Lung (tissue), 12 donors: ENCODE measurements around the gene DYRK1A. TPM values are rescaled to one million over a fixed set of nuclear protein-coding genes. Genes with fewer than 3 reads are reported as not detected.

Experiments
- ATAC-seq: fragments of 200-7000 bp; cut with Tn5 transposase; one replicate; pipeline ENCODE4 v1.9.1; 2020; ENCODE audit warnings: moderate number of reproducible peaks; ENCODE audit not compliant: insufficient read depth, low FRiP score
- DNase-seq, 3 donors: peaks; one replicate each; pipeline ENCODE4 v3.0.0-alpha.2; 2013 to 2017
- H3K27ac ChIP-seq, 2 donors: one replicate each; pipeline ENCODE4 v1.5.1; 2013; ENCODE audit warnings: mild to moderate bottlenecking in 2 of 2, moderate library complexity in 2 of 2, control low read depth in 1 of 2, inconsistent platforms in 1 of 2, low read depth in 1 of 2, low read length in 1 of 2
- H3K27me3 ChIP-seq, 3 donors: one replicate each; pipeline ENCODE4 v1.5.1; 2013; ENCODE audit warnings: low read length in 2 of 3; ENCODE audit not compliant: control insufficient read depth in 3 of 3, insufficient read depth in 3 of 3
- H3K36me3 ChIP-seq, 4 donors: one replicate each; pipeline ENCODE4 v1.5.1; 2013; ENCODE audit warnings: low read length in 4 of 4, mild to moderate bottlenecking in 1 of 4, moderate library complexity in 1 of 4; ENCODE audit not compliant: control insufficient read depth in 4 of 4, insufficient read depth in 4 of 4
- H3K4me1 ChIP-seq, 5 donors: one replicate each; pipeline ENCODE4 v1.5.1; 2013; ENCODE audit warnings: low read length in 5 of 5, mild to moderate bottlenecking in 2 of 5, moderate library complexity in 1 of 5; ENCODE audit not compliant: control insufficient read depth in 5 of 5, insufficient read depth in 5 of 5
- H3K4me3 ChIP-seq: one replicate; pipeline ENCODE4 v1.5.1; 2013; ENCODE audit warnings: mild to moderate bottlenecking, control low read depth, moderate library complexity
- H3K9ac ChIP-seq, 2 donors: one replicate each; pipeline ENCODE4 v1.5.1; 2013; ENCODE audit warnings: low read length in 2 of 2, control low read depth in 1 of 2; ENCODE audit not compliant: insufficient read depth in 1 of 2
- H3K9me3 ChIP-seq, 4 donors: one replicate each; pipeline ENCODE4 v1.5.1; 2013; ENCODE audit warnings: low read length in 3 of 4, mild to moderate bottlenecking in 1 of 4, moderate library complexity in 1 of 4; ENCODE audit not compliant: control insufficient read depth in 4 of 4, insufficient read depth in 3 of 4
- WGBS, 2 donors: extraction: QIAGEN DNeasy Blood & Tissue Kit; methylation state at CpG; one replicate each; pipeline ENCODE4 v1.1.7; 2013; 5-methylcytosine and 5-hydroxymethylcytosine counted together
- polyA plus RNA-seq, 2 donors: library from polyadenylated mRNA; stranded (reverse); fragments of 200-250 nt; gene quantifications; one replicate each; pipeline ENCODE4 v1.2.1, GENCODE V29; 2013
- total RNA-seq, 2 donors: library from RNA; depleted of rRNA in 1 of 2; stranded (reverse); fragments of >200 nt in 1 of 2; gene quantifications; one replicate each; pipeline ENCODE4 v1.2.1, GENCODE V29; 2014 to 2021
- TF ChIP-seq, protein P1 (sequence below): IDR thresholded peaks from 2 replicates; pipeline ENCODE4 v1.5.1; 2012; ENCODE audit warnings: mild to moderate bottlenecking; ENCODE audit errors: control extremely low read depth, extremely low read depth
- donor health status: control.
- donor health status: control.
- donor health status: Bipolar disorder and iron deficiency.
- donor health status: healthy.
- donor health status: DM: yes; HTN: yes; CAD: no.

The DYRK1A gene
- total and polyA plus RNA-seq, 4 donors: 22.1 to 149 (median 43.3) TPM

- ATAC-seq (no peak), DNase-seq (no peak)
- Histone ChIP-seq H3K4me1 (no peaks in the 10 kb centered on the region), H3K4me3 (no peak overlapping the region), H3K9ac (no peak overlapping the region), H3K9me3 (no peaks in the 10 kb centered on the region), H3K36me3 (peaks cover 10 to 28% (median 16%) of the 10 kb centered on the region in 4 donors), H3K27me3 (no peaks in the 10 kb centered on the region), H3K27ac (no peak overlapping the region)
- WGBS, 2 donors: 82 to 89% methylated on average over 7 of the region's 7 CpGs
- TF ChIP-seq, protein P1, sequence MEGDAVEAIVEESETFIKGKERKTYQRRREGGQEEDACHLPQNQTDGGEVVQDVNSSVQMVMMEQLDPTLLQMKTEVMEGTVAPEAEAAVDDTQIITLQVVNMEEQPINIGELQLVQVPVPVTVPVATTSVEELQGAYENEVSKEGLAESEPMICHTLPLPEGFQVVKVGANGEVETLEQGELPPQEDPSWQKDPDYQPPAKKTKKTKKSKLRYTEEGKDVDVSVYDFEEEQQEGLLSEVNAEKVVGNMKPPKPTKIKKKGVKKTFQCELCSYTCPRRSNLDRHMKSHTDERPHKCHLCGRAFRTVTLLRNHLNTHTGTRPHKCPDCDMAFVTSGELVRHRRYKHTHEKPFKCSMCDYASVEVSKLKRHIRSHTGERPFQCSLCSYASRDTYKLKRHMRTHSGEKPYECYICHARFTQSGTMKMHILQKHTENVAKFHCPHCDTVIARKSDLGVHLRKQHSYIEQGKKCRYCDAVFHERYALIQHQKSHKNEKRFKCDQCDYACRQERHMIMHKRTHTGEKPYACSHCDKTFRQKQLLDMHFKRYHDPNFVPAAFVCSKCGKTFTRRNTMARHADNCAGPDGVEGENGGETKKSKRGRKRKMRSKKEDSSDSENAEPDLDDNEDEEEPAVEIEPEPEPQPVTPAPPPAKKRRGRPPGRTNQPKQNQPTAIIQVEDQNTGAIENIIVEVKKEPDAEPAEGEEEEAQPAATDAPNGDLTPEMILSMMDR: no peak
Measured at GRCh38 chr21:37490084-37490483, 123.5 kb downstream of the DYRK1A start.

- Histone ChIP-seq H3K4me3 (no peak overlapping the region), H3K4me1 (no peaks in the 10 kb centered on the region), H3K27me3 (no peaks in the 10 kb centered on the region), H3K9me3 (peaks cover 0 to 3% (median under 1%) of the 10 kb centered on the region in 4 donors), H3K36me3 (peaks cover 6 to 35% (median 13%) of the 10 kb centered on the region in 4 donors), H3K9ac (no peak overlapping the region), H3K27ac (peak overlapping the region in 1 of 2 donors; percentile 33)
- DNase-seq (no peak), ATAC-seq (no peak)
- 85 to 91% methylated on average over 4 of the region's 4 CpGs for WGBS, 2 donors
- TF ChIP-seq, protein P1: no peak
Measured at GRCh38 chr21:37496972-37497371, 130.4 kb downstream of the DYRK1A start.

DNA sequence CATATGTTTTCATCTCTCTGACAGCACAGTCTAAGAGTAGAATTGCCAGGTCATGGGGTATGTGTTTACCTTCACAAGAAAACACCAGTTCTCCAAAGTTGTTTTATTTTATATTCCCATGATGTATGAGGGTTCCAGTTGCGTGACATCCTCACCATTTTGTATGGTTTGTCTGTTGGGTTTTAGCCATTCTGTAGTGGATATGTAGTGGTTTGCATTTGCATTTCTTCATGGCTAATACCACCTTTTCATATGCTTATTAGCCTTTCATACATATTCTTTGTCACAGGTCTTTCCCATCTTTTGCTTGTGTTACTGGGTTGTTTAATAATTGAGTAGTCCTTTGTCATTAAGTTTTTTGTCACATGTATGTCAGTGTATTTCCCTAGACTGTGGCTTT lies 132.1 kb downstream of the DYRK1A start:
- H3K4me3 ChIP-seq: no peak overlapping the region
- H3K4me1 ChIP-seq: no peaks in the 10 kb centered on the region
- TF ChIP-seq, protein P1: no peak
- peak overlapping the region in 1 of 2 donors; percentile 53 for H3K27ac ChIP-seq
- H3K27me3 ChIP-seq: no peaks in the 10 kb centered on the region
- 98 to 100% methylated on average over 1 of the region's 1 CpG for WGBS, 2 donors
- H3K36me3 ChIP-seq: peaks cover 6 to 34% (median 14%) of the 10 kb centered on the region in 4 donors
- peaks cover 0 to 4% (median 2%) of the 10 kb centered on the region in 4 donors for H3K9me3 ChIP-seq
- no peak overlapping the region for H3K9ac ChIP-seq
- ATAC-seq: no peak
- no peak for DNase-seq

DNA sequence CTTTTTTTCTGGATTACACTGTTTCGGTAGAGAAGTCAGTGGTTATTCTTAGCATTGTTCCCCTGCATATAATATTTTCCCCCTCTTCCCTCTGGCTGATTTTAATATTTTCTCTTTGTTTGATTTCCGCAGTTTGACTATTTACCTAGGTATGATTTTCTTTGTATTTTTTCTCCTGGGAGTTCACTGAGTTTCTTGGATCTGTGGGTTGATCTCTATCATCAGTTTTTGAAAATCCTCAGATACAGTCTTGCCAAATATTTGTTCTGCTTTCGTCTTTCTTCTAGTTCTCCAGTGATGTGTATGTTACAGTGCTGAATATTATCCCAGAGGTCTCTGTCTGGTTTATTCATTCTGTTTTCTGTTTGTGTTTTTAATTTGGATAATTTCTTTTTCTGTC lies 136.4 kb downstream of the DYRK1A start:
- Histone ChIP-seq H3K36me3 (peaks cover 17 to 56% (median 30%) of the 10 kb centered on the region in 4 donors), H3K4me3 (no peak overlapping the region), H3K4me1 (no peaks in the 10 kb centered on the region), H3K9ac (no peak overlapping the region), H3K27ac (no peak overlapping the region), H3K27me3 (no peaks in the 10 kb centered on the region), H3K9me3 (peaks cover 0 to 4% (median 2%) of the 10 kb centered on the region in 4 donors)
- TF ChIP-seq, protein P1: no peak
- ATAC-seq: no peak
- WGBS, 2 donors: 94 to 96% methylated on average over 3 of the region's 3 CpGs
- DNase-seq: no peak
